Stimulated activated CD4-positive, alpha-beta T cell treated with anti-CD3 and anti-CD28 coated beads, TNF-alpha, amount 100 ng/mL, for 1 hour (primary cell): Measurements from ENCODE around the gene MYH9.
A peak's percentile ranks its signal among the peaks of the same experiment; 100 is the strongest.
"Not testable (repeated sequence)": the region's sequence is repeated elsewhere in the genome, so short reads cannot be mapped to it uniquely, and the experiment has no call there.

Experiments used
- DNase-seq, 3 donors: peaks; one replicate each; pipeline ENCODE4 v3.0.0-alpha.2; 2020; ENCODE audit warnings: low read depth in 3 of 3, low spot score in 1 of 3

The MYH9 gene

DNA sequence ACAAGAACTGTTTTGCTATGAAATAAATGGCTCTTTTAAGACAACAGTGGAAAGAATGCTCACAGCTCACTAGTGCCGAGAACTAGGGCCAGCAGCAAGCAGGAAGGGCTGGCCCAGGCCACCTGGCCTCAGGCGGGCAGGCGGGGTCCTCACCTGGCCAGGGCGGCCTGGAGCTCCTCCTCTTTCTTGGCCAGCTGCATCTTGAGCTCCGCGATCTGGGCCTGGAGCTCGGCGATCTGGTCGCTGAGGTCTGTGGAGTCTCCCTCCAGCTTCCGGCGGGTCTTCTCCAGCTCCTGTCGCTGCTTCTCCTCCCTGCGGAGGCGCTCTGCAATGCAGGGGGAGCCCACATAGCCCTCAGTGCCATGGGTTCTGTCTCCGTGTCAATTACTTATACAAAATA lies 91.1 kb downstream of the MYH9 start:
- DNase-seq, result no peak

- no peak for DNase-seq
These were observed 92.5 kb downstream of the MYH9 start for GRCh38 chr22:36295247-36295646.

DNA sequence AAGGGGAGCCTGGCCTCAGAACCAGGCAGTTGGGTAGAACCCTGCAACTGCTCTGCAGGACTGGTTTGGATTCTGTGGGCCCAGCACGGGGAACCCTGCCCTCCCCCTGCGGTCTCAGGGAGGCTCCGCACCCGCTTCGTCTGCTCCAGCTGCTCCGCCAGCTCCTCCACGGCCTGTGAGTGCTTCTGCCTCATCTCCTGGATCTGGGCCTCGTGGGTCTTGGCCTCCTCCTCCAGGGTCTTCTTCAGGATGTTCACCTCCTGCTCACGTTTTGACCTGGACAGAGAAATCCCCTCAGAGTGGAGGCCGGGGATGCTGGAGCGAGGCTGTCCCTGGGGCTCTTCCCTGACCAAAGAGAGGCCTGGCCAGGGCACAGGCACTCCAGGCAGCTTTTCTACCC lies 93.0 kb downstream of the MYH9 start:
- no peak for DNase-seq

DNA sequence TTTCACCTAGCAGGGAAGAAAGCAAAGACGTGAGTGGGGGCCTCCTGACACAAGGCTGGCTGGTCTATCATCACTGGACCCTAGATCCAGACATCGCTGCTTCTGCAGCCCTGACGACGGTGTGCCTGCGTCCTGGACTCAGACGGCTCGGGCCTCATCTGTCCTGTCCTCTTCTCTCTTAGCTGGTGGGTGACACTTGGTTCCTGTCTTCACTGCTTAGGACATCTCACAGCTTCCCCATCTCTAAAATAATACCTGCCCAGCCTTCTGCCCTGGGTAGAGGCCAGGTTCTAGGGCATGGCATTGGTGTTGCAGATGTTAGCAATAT lies 93.5 kb downstream of the MYH9 start:
- no peak for DNase-seq

DNA sequence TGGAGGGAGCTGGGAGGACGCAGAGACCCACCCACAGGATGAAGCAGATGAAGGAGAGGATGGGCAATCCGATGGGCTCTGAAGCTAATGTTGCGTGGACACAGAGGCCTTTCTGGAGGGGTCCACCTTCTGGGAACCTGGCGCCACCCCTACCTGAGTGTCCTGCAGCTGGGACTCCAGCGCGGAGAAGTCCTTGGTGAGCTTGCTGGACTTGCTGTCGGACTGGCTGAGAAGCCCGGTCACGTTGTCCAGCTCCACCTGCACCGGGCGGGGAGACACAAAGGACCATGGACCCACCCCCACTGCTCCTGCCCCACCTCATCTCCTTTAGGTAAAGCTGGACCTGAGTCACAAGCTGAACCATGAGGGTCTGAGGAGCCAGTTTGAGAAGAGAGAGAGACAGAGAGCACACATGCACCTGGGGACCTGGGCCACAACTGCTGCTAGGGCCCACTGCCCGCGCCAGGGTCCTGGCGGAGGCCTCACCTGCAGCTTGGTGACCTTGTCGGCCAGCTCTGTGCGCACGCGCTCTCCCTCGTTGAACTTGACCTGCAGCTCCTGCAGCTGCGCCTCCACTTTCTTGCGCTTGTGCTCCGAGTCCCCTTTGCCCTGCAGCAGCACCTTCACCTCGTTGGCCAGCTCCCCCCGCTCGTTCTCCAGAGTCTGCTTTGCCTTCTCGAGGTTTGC lies 94.0 kb downstream of the MYH9 start:
- DNase-seq, result no peak

DNA sequence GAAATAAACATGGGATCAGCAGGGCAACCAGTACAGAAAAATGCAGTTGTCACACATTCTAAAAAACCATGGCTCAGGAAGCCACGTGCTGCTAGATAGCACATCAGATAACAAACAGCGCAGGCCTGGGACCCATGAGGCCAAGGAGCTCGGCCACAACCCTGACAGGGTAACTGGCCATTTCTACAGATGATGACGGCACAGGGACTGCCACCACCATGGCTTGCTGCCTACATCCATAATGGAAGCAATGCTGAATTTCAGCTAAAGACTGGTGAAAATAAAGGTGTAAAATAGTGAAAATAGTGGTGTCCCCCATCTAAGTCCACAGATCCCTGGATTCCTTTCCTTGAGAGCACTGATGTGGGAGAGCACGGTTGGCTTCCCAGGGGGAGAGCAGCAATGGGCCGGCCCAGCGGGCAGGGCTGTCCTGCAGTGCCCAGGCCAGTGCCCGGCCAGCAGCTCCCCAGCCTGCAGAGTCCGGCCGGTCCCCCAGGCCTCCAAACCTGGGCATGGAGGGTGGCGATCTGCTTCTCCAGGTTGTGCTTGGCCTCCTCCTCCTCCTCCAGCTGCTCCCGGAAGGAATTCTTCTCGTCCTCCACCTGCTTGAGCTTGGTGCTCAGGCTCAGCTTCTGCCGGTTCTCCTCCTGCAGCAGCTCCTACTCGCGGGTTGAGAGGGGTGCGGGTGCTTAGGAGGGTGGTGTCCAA lies 94.8 kb downstream of the MYH9 start:
- DNase-seq, result no peak

DNA sequence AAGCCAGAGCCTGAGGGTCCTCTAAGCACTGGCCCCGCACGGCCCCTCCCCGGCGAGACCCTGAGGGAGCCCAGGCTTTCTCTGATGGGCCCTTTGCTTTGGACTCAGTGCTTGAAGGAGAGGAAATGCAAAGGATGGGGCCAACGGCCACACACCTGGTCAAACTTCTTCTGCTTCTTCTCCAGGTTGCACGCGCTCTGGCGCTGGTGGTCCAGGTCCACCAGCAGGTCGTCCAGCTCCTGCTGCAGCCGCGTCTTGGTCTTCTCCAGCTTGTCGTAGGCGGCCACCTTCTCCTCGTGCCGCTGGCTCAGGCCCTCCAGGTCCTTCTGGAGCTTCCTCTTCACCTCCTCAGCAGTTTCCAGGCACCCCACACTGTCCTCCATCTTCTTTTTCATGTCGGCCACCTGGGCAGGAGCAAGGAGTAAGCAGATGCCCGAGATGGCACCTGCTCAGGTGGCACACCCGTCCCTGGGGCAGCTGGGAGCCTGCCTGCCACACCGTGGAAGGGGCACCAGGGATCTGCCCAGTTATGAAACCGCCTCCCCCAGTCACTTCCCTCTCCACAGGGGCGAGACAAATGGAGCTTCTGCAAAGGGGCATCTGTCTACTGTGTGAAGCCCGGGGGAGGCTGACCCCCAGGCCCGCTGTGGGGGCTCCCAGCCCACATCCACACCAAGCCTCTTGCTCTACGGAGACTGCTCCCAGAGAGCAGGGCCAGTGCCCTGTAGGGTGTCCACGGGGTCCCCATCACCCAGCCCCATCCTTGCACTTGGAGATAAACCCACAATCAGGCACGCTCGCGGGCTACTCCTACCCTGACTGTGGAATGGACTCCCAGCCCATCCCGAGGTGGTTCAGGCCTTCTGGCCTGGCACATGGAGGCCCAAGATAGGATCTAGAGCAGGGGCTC lies 95.7 kb downstream of the MYH9 start:
- DNase-seq, result no peak

DNA sequence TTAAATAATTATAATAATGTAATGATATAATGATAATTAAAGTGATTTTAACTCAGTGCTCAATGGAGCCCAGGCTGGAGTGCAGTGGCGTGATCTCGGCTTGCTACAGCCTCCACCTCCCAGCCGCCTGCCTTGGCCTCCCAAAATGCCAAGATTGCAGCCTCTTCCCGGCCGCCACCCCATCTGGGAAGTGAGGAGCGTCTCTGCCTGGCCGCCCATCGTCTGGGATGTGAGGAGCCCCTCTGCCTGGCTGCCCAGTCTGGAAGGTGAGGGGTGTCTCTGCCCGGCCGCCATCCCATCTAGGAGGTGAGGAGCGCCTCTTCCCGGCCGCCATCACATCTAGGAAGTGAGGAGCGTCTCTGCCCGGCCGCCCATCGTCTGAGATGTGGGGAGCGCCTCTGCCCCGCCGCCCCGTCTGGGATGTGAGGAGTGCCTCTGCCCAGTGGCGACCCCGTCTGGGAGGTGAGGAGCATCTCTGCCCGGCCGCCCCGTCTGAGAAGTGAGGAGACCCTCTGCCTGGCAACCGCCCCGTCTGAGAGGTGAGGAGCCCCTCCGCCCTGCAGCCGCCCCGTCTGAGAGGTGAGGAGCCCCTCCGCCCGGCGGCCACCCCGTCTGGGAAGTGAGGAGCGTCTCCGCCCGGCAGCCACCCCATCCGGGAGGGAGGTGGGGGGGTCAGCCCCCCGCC lies 97.2 kb downstream of the MYH9 start:
- not testable (repeated sequence) for DNase-seq

GRCh38 chr22:36289948-36290371 lies 97.8 kb downstream of the MYH9 start:
- DNase-seq, result not testable (repeated sequence)

DNA sequence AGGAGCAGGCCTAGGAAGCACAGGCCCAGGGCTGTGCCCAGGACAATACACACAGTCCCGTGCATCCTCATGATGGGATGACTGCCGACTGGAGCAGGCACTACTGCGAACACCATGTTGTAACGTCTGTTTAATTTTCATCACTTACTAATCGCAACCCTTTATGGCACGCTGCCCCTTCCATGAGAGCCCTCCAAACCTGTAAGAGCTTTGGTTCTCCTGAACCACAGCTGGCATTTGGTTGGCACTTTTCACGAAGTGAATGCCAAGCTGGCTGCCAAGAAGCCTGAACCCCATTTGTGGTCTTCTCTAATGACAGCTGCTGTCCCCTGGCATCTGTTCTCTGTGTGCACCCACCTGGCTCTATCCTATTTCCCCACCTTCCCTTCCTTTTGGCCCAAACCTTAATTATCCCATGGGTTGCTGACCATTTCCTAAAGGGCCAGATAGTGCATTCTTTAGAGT lies 98.3 kb downstream of the MYH9 start:
- DNase-seq, result no peak

DNA sequence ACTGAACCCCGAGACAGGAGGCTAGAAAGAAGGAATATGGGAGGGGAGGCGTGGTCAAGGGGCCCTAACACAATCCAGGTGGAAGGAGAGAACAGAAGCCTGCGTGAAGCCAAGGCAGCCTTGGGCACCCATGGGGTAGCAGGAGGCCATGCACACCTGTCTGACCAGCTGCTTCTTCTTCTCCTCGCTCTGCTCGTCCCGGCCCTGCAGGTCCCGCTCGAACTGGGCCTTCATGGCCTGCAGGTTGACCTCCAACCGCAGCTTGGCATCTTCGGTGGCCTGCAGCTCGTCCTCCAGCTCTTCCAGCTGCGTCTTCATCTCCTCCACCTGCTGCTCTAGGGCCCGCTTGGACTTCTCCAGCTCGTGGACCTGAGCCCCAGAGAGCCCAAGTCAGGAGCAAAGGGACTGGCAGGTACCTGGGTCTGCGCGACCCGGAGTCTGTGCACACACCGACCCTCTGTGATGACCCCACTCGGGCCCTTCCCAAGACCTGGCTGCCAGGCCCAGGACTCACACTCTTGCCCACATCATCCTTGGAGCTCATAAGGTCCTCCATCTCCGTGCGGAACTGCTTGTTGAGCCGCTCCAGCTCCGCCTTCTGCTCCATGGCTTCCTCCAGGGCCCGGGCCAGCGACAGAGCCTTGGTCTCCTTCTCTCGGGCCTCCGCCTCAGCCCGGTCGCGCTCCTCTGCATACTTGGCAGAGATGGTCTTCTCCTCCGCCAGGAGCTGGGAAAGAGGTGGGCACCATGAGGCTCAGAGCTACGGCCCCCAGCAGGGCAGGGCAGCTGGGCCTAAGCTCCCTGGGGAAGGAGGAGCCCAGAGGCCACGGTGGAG lies 99.0 kb downstream of the MYH9 start:
- no peak for DNase-seq

GRCh38 chr22:36287881-36288515 lies 99.8 kb downstream of the MYH9 start:
- DNase-seq, result no peak

GRCh38 chr22:36286096-36286957 lies 101.4 kb downstream of the MYH9 start:
- DNase-seq, result peak in 2 of 3 donors; percentile 30 to 59

GRCh38 chr22:36285545-36285944 lies 102.2 kb downstream of the MYH9 start:
- no peak for DNase-seq

GRCh38 chr22:36285017-36285416 lies 102.8 kb downstream of the MYH9 start:
- no peak for DNase-seq

DNA sequence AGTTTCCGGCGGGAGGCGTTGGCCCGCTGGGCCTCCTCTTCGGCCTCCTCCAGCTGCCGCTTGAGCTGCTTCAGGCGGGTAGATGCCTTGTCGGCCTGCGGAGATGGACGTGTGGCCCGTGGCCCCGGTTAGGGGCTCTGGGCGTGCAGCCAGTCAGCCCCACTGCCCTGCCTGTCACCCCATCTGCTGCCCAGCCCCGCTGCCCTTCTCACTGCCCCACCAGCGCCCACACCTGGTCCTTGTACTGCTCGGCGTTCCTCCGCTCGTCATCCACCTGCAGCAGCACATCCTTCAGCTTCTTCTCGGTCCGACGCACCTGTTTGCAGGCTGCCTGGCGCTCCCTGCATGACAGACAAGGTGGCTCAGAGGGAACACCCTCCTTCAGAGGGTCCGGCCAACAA lies 103.6 kb downstream of the MYH9 start:
- DNase-seq, result no peak

DNA sequence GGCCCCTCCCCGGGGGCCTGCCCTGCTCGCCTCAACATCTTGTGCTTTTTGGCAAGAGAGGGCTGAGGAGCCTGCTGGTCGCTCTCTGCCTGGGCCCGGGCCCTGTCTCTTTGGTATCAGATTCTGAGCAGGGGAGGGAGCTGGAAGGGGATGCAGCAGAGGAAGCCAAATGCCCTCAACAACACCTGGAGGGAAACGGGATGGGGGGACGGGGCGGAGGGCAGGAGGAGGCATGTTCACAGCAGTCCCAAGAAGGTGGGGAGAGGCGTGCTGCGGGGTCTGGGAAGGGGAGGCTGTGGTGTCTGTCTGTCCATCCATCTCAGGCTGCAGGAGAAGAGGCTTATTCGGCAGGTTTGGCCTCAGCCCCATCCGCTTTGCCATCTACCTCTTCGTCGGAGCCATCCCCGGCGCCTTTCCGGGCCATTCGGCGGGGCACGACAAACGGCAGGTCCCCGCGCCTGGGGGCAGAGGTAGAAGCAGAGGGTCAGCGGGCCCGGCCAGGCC lies 105.4 kb downstream of the MYH9 start:
- no peak for DNase-seq

DNA sequence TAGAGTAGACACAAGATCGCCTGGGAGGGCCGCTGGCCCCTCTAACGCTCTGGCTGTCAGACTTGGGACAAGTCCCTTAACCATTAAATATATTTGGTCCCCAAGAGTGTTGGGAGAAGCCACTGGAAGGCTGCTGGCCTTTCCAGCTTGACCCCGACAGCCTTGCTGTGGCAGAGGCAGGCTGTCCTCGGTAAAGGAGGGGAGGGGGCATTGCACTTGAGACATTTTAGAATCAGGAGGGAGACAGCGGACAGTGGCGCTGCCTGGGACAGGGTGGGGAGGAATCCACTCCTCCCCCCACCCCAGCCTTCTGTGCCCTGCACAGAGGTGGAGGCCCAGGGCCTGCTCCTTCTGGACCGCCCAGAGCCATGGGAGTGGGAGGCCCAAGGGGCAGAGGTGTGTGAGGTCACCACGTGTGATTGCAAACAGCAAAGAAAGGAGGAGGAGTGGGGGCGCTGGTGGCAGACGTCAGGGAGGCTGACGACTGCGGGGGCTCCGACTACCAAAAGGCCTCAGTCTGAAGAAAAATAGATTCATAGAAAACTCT lies 105.9 kb downstream of the MYH9 start:
- no peak for DNase-seq
